HCT116 (cell line): ENCODE data around the gene KRT28. TPM values are rescaled to one million over a fixed set of nuclear protein-coding genes. Genes with fewer than 3 reads are reported as not detected.

Experiments
- ATAC-seq: fragments of 200-7000 bp; cut with Tn5 transposase; 2 replicates; pipeline ENCODE4 v1.9.1; 2020; ENCODE audit warnings: mild to moderate bottlenecking, moderate library complexity
- BruUV-seq: library from RNA; stranded (reverse); fragments of 400-500 nt; replicated peaks from 2 replicates; lab custom pipeline; 2021; lab: Mats Ljungman, UMichigan
- CTCF ChIA-PET: fragments of 300-600 bp; sonication (Branson Sonifier 250); formaldehyde crosslinking; loops from one replicate; lab custom pipeline; 2021; ENCODE audit warnings: antibody characterized with exemption; lab: Charles Lee
- POLR2A ChIA-PET: fragments of 300-600, 350-600 bp; sonication (Branson Sonifier 250); formaldehyde crosslinking; loops from one replicate; lab custom pipeline; 2021; ENCODE audit warnings: antibody characterized with exemption; lab: Charles Lee
- RAD21 ChIA-PET, 2 experiments: fragments of 300-600 bp; sonication (Branson Sonifier 250); formaldehyde crosslinking; loops; one replicate each; lab custom pipeline; 2023; ENCODE audit warnings: low total read pairs in 2 of 2; ENCODE audit not compliant: uncharacterized antibody in 2 of 2, unreplicated experiment in 2 of 2, low non-redundant PET in 1 of 2; lab: Charles Lee
- DNase-seq: peaks from one replicate; pipeline ENCODE4 v3.0.0-alpha.2; 2010; ENCODE audit warnings: low read depth, low spot score
- H2AFZ ChIP-seq: fragments of 200-600 bp; shearing (Covaris generic), sonication (generic); 2 replicates; pipeline ENCODE4 v1.6.1; 2017; ENCODE audit warnings: low read depth, mixed run types, mixed read lengths, antibody characterized with exemption, low read length; ENCODE audit not compliant: poor library complexity, severe bottlenecking
- H3K27ac ChIP-seq: 2 replicates; pipeline ENCODE4 v1.5.1; 2012; ENCODE audit warnings: low read depth, low read length
- H3K27me3 ChIP-seq: fragments of 200-600 bp; sonication (generic); 2 replicates; pipeline ENCODE4 v1.6.1; 2016; ENCODE audit warnings: mixed run types, low read length, mixed read lengths; ENCODE audit not compliant: insufficient read depth
- H3K36me3 ChIP-seq, 2 experiments: fragments of 200-500 bp in 1 of 2; fragments of 200-600 bp in 1 of 2; sonication (Bioruptor generic) in 1 of 2; sonication (generic) in 1 of 2; 2 replicates each; pipeline versions ENCODE4 v1.5.1 to v1.6.1; 2014 to 2016; ENCODE audit warnings: low read length in 2 of 2, inconsistent platforms in 1 of 2, mixed read lengths in 1 of 2, mixed run types in 1 of 2; ENCODE audit not compliant: insufficient read depth in 2 of 2, control insufficient read depth in 1 of 2
- H3K4me1 ChIP-seq, 2 experiments: fragments of 200-600 bp in 1 of 2; sonication (generic) in 1 of 2; 2 replicates each; pipeline versions ENCODE4 v1.5.1 to v1.6.1; 2012 to 2017; ENCODE audit warnings: low read length in 2 of 2, inconsistent platforms in 1 of 2, mild to moderate bottlenecking in 1 of 2, mixed read lengths in 1 of 2, mixed run types in 1 of 2, moderate library complexity in 1 of 2; ENCODE audit not compliant: insufficient read depth in 2 of 2, control insufficient read depth in 1 of 2
- H3K4me2 ChIP-seq: fragments of 200-600 bp; sonication (generic); 2 replicates; pipeline ENCODE4 v1.6.1; 2017; ENCODE audit warnings: mixed run types, low read length, mixed read lengths
- H3K4me3 ChIP-seq, 2 experiments: fragments of 200-600 bp in 1 of 2; sonication (generic) in 1 of 2; replicated peaks in 1 of 2; 2 replicates each; pipeline ENCODE4 v1.5.1; 2011 to 2016; ENCODE audit warnings: low read length in 2 of 2, control low read depth in 1 of 2, low read depth in 1 of 2, mild to moderate bottlenecking in 1 of 2, mixed read lengths in 1 of 2, mixed run types in 1 of 2
- H3K79me2 ChIP-seq: fragments of 200-600 bp; sonication (generic); 2 replicates; pipeline ENCODE4 v1.6.1; 2017; ENCODE audit warnings: mild to moderate bottlenecking, mixed run types, low read length, moderate library complexity, mixed read lengths; ENCODE audit not compliant: insufficient read depth
- H3K9ac ChIP-seq: fragments of 200-600 bp; sonication (generic); 2 replicates; pipeline ENCODE4 v1.6.1; 2016; ENCODE audit warnings: low read length, mixed read lengths
- H3K9me2 ChIP-seq: fragments of 200-600 bp; sonication (generic), shearing (Covaris generic); 2 replicates; pipeline ENCODE4 v1.6.1; 2017; ENCODE audit warnings: mixed run types, mild to moderate bottlenecking, moderate library complexity; ENCODE audit not compliant: insufficient read depth
- H3K9me3 ChIP-seq, 2 experiments: fragments of 200-500 bp in 1 of 2; fragments of 200-600 bp in 1 of 2; sonication (Bioruptor generic) in 1 of 2; sonication (generic) in 1 of 2; 2 replicates each; pipeline ENCODE4 v1.6.1; 2014 to 2017; ENCODE audit warnings: low read length in 2 of 2, mixed read lengths in 2 of 2, inconsistent platforms in 1 of 2, low read depth in 1 of 2, mild to moderate bottlenecking in 1 of 2, mixed run types in 1 of 2, moderate library complexity in 1 of 2; ENCODE audit not compliant: control insufficient read depth in 1 of 2, insufficient read depth in 1 of 2
- H4K20me1 ChIP-seq: fragments of 200-600 bp; sonication (generic), shearing (Covaris generic); 2 replicates; pipeline ENCODE4 v1.6.1; 2017; ENCODE audit warnings: mixed run types, mild to moderate bottlenecking, moderate library complexity; ENCODE audit not compliant: insufficient read depth
- CBX3 ChIP-seq: IDR thresholded peaks from 2 replicates; pipeline ENCODE4 v1.6.1; 2012; ENCODE audit warnings: low read depth
- CEBPB ChIP-seq: IDR thresholded peaks from 2 replicates; pipeline ENCODE4 v1.6.1; 2012; ENCODE audit warnings: low read depth
- EGR1 ChIP-seq: IDR thresholded peaks from 2 replicates; pipeline ENCODE4 v1.6.1; 2012; ENCODE audit warnings: low read depth
- ELF1 ChIP-seq: IDR thresholded peaks from 2 replicates; pipeline ENCODE4 v1.6.1; 2012; ENCODE audit warnings: low read depth, borderline replicate concordance
- EZH2 ChIP-seq: fragments of 200-600 bp; sonication (generic); IDR thresholded peaks from 2 replicates; pipeline ENCODE4 v1.6.1; 2017; ENCODE audit warnings: antibody characterized with exemption, mixed run types
- EZH2phosphoT487 ChIP-seq: fragments of 200-600 bp; IDR thresholded peaks from 2 replicates; pipeline ENCODE4 v1.6.1; 2018; ENCODE audit warnings: antibody characterized with exemption, borderline replicate concordance
- JUND ChIP-seq: IDR thresholded peaks from 2 replicates; pipeline ENCODE4 v1.6.1; 2012
- POLR2A ChIP-seq: IDR thresholded peaks from 2 replicates; pipeline ENCODE4 v1.7.0; 2011; ENCODE audit warnings: borderline replicate concordance; ENCODE audit not compliant: insufficient read depth, insufficient read length; ENCODE audit errors: extremely low read depth
- POLR2AphosphoS5 ChIP-seq: IDR thresholded peaks from 2 replicates; pipeline ENCODE4 v1.6.1; 2011; ENCODE audit warnings: mild to moderate bottlenecking, low read depth, low read length, moderate library complexity
- SIN3A ChIP-seq: IDR thresholded peaks from 2 replicates; pipeline ENCODE4 v1.6.1; 2012; ENCODE audit warnings: low read depth
- SRF ChIP-seq: IDR thresholded peaks from 2 replicates; pipeline ENCODE4 v1.6.1; 2012; ENCODE audit warnings: low read depth
- TCF7L2 ChIP-seq: IDR thresholded peaks from 2 replicates; pipeline ENCODE4 v1.7.0; 2011; ENCODE audit warnings: borderline replicate concordance, inconsistent platforms; ENCODE audit not compliant: insufficient read depth, insufficient read length; ENCODE audit errors: extremely low read depth
- ZNF274 ChIP-seq: fragments of 200-500 bp; sonication (Bioruptor generic); IDR thresholded peaks from 2 replicates; pipeline ENCODE4 v1.6.1; 2014; ENCODE audit warnings: mild to moderate bottlenecking, low read depth, low read length, inconsistent platforms
- intact Hi-C: fragments of 100-400 bp; cut with micrococcal nuclease; formaldehyde crosslinking; loops from 2 replicates; pipeline ENCODE4 v1.10.0; 2022
- total RNA-seq: library from RNA; stranded (reverse); gene quantifications from one replicate; pipeline ENCODE4 v1.2.1, GENCODE V29; 2021; ENCODE audit not compliant: unreplicated experiment
- TF ChIP-seq, protein P1 (sequence below): IDR thresholded peaks from 2 replicates; pipeline ENCODE4 v1.6.1; 2012
- TF ChIP-seq, protein P2 (sequence below): IDR thresholded peaks from 2 replicates; pipeline ENCODE4 v1.6.1; 2011; ENCODE audit warnings: mild to moderate bottlenecking, low read length, moderate library complexity; ENCODE audit not compliant: insufficient replicate concordance; ENCODE audit errors: extremely low read depth
- TF ChIP-seq, protein P3 (sequence below): IDR thresholded peaks from 2 replicates; pipeline ENCODE4 v1.6.1; 2012
- TF ChIP-seq, protein P4 (sequence below), 3 experiments: fragments of 200-600 bp in 1 of 3; sonication (generic) in 1 of 3; IDR thresholded peaks in 2 of 3; conservative IDR thresholded peaks in 1 of 3; 2 replicates each; pipeline ENCODE4 v1.5.1; 2012 to 2017; ENCODE audit warnings: low read depth in 2 of 3, low read length in 2 of 3, antibody characterized with exemption in 1 of 3, borderline replicate concordance in 1 of 3, control low read depth in 1 of 3, mild to moderate bottlenecking in 1 of 3, mixed read lengths in 1 of 3, mixed run types in 1 of 3, moderate library complexity in 1 of 3; ENCODE audit not compliant: insufficient read depth in 1 of 3
- TF ChIP-seq, protein P5 (sequence below): IDR thresholded peaks from 2 replicates; pipeline ENCODE4 v1.6.1; 2012; ENCODE audit warnings: low read depth

The KRT28 gene
- total RNA-seq, 1 experiment from 2014 or later: not detected

DNA sequence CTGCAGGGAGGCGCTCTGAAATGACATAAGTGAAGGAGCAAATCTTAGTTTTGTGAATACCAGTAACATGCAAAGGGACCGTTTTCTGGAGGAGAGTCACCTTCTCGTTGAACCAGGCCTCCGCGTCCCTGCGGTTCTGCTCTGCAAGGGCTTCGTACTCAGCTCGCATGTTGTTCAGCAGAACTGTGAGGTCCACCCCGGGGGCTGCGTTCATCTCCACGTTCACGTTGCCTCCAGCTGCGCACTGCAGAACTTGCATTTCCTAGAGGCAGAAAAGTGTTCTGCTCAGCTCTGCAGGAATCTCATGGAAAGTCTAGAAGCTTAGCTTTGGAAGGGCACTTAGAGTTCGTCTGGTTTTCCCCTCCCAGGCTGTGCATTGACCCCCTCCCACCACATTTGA, 48.7 kb downstream of the KRT28 start:
- ChIA-PET RAD21 (no interaction called here), CTCF (no interaction called here), POLR2A (no interaction called here)
- no peaks in the 10 kb centered on the region for H3K4me1 ChIP-seq
- no peak overlapping the region for H3K27ac ChIP-seq
- no peaks in the 10 kb centered on the region for H3K79me2 ChIP-seq
- H3K27me3 ChIP-seq: no peaks in the 10 kb centered on the region
- no peaks in the 10 kb centered on the region for H3K9me2 ChIP-seq
- H3K9ac ChIP-seq: no peak overlapping the region
- H4K20me1 ChIP-seq: no peaks in the 10 kb centered on the region
- DNase-seq (no peak), ATAC-seq (no peak)
- no peaks in the 10 kb centered on the region for H3K9me3 ChIP-seq
- TF ChIP-seq TCF7L2 (no peak), EZH2phosphoT487 (no peak), EZH2 (no peak), CBX3 (no peak), ELF1 (no peak), EGR1 (no peak), POLR2AphosphoS5 (no peak), ZNF274 (no peak), SIN3A (no peak), SRF (no peak), CEBPB (no peak), JUND (no peak), POLR2A (no peak)
- TF ChIP-seq, protein P1, sequence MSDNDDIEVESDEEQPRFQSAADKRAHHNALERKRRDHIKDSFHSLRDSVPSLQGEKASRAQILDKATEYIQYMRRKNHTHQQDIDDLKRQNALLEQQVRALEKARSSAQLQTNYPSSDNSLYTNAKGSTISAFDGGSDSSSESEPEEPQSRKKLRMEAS: no peak
- TF ChIP-seq, protein P2, sequence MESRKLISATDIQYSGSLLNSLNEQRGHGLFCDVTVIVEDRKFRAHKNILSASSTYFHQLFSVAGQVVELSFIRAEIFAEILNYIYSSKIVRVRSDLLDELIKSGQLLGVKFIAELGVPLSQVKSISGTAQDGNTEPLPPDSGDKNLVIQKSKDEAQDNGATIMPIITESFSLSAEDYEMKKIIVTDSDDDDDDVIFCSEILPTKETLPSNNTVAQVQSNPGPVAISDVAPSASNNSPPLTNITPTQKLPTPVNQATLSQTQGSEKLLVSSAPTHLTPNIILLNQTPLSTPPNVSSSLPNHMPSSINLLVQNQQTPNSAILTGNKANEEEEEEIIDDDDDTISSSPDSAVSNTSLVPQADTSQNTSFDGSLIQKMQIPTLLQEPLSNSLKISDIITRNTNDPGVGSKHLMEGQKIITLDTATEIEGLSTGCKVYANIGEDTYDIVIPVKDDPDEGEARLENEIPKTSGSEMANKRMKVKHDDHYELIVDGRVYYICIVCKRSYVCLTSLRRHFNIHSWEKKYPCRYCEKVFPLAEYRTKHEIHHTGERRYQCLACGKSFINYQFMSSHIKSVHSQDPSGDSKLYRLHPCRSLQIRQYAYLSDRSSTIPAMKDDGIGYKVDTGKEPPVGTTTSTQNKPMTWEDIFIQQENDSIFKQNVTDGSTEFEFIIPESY: no peak
- TF ChIP-seq, protein P3, sequence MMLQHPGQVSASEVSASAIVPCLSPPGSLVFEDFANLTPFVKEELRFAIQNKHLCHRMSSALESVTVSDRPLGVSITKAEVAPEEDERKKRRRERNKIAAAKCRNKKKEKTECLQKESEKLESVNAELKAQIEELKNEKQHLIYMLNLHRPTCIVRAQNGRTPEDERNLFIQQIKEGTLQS: no peak
- TF ChIP-seq, protein P4, sequence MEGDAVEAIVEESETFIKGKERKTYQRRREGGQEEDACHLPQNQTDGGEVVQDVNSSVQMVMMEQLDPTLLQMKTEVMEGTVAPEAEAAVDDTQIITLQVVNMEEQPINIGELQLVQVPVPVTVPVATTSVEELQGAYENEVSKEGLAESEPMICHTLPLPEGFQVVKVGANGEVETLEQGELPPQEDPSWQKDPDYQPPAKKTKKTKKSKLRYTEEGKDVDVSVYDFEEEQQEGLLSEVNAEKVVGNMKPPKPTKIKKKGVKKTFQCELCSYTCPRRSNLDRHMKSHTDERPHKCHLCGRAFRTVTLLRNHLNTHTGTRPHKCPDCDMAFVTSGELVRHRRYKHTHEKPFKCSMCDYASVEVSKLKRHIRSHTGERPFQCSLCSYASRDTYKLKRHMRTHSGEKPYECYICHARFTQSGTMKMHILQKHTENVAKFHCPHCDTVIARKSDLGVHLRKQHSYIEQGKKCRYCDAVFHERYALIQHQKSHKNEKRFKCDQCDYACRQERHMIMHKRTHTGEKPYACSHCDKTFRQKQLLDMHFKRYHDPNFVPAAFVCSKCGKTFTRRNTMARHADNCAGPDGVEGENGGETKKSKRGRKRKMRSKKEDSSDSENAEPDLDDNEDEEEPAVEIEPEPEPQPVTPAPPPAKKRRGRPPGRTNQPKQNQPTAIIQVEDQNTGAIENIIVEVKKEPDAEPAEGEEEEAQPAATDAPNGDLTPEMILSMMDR (IDR thresholded peaks at IDR 0.05 in 2 of 3, conservative IDR thresholded peaks at IDR 0.05 in 1 of 3; ENCODE audit: borderline replicate concordance in 1 of 3, insufficient read depth in 1 of 3, low read depth in 2 of 3, low read length in 2 of 3): no peak
- TF ChIP-seq, protein P5, sequence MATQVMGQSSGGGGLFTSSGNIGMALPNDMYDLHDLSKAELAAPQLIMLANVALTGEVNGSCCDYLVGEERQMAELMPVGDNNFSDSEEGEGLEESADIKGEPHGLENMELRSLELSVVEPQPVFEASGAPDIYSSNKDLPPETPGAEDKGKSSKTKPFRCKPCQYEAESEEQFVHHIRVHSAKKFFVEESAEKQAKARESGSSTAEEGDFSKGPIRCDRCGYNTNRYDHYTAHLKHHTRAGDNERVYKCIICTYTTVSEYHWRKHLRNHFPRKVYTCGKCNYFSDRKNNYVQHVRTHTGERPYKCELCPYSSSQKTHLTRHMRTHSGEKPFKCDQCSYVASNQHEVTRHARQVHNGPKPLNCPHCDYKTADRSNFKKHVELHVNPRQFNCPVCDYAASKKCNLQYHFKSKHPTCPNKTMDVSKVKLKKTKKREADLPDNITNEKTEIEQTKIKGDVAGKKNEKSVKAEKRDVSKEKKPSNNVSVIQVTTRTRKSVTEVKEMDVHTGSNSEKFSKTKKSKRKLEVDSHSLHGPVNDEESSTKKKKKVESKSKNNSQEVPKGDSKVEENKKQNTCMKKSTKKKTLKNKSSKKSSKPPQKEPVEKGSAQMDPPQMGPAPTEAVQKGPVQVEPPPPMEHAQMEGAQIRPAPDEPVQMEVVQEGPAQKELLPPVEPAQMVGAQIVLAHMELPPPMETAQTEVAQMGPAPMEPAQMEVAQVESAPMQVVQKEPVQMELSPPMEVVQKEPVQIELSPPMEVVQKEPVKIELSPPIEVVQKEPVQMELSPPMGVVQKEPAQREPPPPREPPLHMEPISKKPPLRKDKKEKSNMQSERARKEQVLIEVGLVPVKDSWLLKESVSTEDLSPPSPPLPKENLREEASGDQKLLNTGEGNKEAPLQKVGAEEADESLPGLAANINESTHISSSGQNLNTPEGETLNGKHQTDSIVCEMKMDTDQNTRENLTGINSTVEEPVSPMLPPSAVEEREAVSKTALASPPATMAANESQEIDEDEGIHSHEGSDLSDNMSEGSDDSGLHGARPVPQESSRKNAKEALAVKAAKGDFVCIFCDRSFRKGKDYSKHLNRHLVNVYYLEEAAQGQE: no peak
- H2AFZ ChIP-seq: no peak overlapping the region
- intact Hi-C loops: no loop called here
- BruUV-seq: no TSS peak
- no peak overlapping the region for H3K4me2 ChIP-seq
- no peaks in the 10 kb centered on the region for H3K36me3 ChIP-seq
- no peak overlapping the region for H3K4me3 ChIP-seq
